ENCODE measurements around the gene CENPS.
A peak's percentile ranks its signal among the peaks of the same experiment; 100 is the strongest.
"Not testable (repeated sequence)": the region's sequence is repeated elsewhere in the genome, so short reads cannot be mapped to it uniquely, and the experiment has no call there.

The CENPS gene

DNA sequence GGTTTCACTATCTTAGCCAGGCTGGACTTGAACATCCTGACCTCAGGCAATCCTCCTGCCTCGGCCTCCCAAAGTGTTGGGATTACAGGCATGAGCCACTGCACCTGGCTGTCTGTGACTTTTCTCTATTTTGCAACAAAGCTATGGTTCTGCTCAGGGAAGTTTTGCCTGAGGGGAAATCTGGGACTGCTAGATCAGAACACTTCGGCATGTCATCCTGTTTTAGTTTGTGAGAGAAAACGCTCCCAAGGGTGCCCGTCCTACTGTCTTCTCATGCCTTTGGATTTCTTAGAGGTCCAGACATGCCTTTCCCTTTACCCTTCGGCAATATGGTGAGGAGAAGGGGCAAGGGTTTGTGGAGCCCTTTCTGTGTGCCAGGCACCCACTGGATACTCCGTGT is 14.0 kb downstream of the CENPS start:
- in situ Hi-C loops (cut with HindIII; ENCODE audit: low pct_ligation_motif_present, low pct_unique_long_range_greater_than_20kb, low sequenced_read_pairs) = no loop called here
- no peak for DNase-seq

DNA sequence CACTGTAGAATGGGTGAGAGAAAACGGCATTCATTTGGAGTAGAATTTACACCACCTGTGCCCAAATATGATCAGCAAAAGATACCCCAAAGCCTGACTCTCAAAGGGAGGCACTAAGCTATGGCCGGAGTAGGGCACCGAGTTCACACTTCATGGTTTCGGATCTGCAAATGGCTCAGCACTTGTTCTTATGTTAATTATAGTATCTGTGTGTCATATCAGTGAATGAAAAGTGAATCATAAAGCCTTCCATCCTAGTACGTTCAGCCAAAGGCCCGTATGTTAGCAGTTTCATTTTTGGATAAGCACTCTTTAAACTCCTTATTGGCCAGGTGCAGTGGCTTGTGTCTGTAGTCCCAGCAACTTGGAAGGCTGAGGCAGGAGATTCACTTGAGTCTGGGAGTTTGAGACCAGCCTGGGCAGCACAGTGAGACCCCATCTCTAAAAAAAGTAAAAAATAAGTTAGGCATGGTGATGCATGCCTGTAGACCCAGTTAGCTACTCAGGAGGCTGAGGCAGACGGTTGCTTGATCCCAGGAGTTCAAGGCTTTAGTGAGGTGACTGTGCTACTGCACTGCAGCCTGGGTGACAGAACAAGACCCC is 14.7 kb downstream of the CENPS start:
- in situ Hi-C loops (cut with HindIII; ENCODE audit: low pct_ligation_motif_present, low pct_unique_long_range_greater_than_20kb, low sequenced_read_pairs) = no loop called here
- no peak for DNase-seq

DNA sequence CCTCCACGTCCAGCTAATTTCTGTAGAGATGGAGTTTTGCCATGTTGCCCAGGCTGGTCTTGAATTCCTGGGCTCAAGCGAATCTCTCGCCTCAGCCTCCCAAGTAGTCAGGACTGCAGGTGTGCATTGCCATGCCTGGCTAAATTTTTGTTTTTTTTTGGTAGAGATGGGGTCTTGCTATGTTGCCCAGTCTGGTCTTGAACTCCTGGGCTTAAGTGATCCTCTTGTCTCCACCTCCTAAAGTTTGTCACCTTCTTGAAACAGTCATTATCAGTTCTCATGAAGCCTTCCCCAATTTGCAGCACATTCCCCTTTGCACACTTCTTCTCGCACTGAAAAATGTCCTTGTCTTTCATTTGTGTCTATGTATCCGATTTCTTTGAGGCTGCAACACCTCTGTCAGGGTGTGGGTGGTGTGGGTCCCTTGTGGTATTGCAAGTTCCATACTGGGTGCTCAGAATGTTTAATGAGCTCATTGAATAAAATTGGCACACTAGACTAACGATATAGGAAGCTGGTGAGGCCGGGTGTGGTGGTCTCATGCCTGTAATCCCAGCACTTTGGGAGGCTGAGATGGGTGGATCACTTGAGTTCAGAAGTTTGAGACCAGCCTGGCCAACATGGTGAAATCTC is 16.7 kb downstream of the CENPS start:
- in situ Hi-C loops (cut with HindIII; ENCODE audit: low pct_ligation_motif_present, low pct_unique_long_range_greater_than_20kb, low sequenced_read_pairs) = no loop called here
- no peak for DNase-seq

DNA sequence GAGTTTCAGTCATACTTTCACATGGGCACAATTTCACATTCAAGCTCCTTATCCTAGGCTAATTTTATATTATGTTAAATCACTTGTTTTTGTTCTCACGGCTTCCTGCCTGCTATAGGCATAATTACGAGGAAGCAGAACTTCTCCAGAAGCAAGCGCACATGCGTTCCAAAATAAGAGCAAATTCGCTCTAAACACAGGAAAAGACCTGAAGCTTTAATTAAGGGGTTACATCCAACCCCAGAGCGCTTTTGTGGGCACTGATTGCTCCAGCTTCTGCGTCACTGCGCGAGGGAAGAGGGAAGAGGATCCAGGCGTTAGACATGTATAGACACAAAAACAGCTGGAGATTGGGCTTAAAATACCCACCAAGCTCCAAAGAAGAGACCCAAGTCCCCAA is 19.5 kb downstream of the CENPS start, which contains the start of gene CORT:
CORT (plus strand) TSS at position 281 of the 400 bp plus-strand sequence. CDS start 193 bp downstream, outside the sequence.
- in situ Hi-C loops (cut with HindIII; ENCODE audit: low pct_ligation_motif_present, low pct_unique_long_range_greater_than_20kb, low sequenced_read_pairs) = no loop called here
- DNase-seq = no peak

DNA sequence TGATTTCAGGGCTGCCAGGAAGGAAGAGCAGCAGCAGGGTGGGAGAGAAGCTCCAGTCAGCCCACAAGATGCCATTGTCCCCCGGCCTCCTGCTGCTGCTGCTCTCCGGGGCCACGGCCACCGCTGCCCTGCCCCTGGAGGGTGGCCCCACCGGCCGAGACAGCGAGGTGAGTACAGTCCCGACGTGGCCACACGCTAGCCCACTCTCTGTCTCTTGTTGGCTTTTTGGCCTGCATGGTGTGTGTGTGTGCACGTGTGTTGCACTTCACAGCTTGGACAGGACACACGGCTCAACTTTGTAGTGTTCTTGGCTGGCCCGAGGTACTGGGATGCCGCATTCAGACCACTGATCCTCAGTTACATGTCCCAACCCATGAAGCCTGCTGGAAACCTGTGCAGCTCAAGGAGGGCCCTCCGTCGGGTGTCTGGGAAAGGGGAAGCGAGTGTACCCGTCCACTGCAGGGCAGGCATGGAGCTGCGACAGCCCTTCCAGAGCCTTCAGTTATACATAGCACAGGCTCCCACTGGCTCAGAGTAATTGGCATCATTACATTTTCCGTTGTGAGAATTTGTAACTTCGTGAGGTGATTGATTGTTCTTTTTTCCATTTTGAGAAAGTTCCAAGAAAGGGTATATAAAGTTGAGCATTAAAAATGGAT is 20.1 kb downstream of the CENPS start:
- in situ Hi-C loops (cut with HindIII; ENCODE audit: low pct_ligation_motif_present, low pct_unique_long_range_greater_than_20kb, low sequenced_read_pairs) = no loop called here
- DNase-seq = no peak

DNA sequence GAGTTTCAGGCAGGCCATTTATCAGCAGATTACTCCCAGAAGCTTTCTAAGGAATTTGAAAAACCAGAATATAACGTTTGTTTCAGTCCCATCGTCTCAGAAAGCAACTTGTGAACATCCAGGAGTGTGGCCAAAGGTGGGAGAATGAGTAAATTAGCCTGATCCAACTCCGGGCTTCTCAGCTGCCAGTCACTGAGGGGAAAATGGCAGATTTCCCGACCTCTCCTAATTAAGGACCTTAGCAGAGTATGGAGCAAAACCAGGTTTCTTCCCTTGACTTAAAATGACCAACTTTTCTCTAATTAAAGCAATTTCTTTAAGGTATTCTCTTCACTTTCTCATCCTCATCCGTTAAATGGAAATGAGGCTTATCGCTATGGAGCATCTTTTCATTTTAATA is 20.6 kb downstream of the CENPS start:
- in situ Hi-C loops (cut with HindIII; ENCODE audit: low pct_ligation_motif_present, low pct_unique_long_range_greater_than_20kb, low sequenced_read_pairs) = no loop called here

DNA sequence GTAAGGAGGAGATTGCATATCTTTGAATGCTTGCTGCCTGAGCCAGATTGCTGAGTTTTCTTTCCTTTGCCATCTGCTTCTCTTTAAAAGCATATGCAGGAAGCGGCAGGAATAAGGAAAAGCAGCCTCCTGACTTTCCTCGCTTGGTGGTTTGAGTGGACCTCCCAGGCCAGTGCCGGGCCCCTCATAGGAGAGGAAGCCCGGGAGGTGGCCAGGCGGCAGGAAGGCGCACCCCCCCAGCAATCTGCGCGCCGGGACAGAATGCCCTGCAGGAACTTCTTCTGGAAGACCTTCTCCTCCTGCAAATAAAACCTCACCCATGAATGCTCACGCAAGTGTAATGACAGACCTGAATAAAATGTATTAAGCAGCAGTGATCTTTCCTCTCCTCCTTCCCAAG is 21.1 kb downstream of the CENPS start:
- DNase-seq = no peak
- in situ Hi-C loops (cut with HindIII; ENCODE audit: low pct_ligation_motif_present, low pct_unique_long_range_greater_than_20kb, low sequenced_read_pairs) = no loop called here

More for the DNA sequence above, 20.6 kb downstream of the CENPS start:
- DNase-seq = no peak

DNA sequence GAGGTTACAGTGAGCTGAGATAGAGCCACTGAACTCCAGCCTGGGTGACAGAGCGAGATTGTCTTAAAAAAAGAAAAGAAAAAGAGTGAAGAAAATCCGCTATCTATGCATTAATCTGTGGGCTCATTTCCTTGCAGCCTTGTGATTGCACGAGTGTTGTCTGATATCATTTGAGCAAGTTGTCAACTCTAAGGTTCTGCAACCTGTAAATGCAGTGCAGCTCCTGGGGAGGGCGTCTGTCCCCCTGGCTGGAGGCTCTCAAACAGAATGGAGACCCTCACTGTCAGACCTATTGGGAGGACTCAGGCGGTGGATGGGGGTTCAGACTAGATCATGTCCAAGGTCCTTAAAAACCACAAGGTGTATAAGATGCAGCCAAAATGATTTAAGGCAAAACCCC is 25.8 kb downstream of the CENPS start:
- no peak for DNase-seq
- in situ Hi-C loops (cut with HindIII; ENCODE audit: low pct_ligation_motif_present, low pct_unique_long_range_greater_than_20kb, low sequenced_read_pairs) = no loop called here

DNA sequence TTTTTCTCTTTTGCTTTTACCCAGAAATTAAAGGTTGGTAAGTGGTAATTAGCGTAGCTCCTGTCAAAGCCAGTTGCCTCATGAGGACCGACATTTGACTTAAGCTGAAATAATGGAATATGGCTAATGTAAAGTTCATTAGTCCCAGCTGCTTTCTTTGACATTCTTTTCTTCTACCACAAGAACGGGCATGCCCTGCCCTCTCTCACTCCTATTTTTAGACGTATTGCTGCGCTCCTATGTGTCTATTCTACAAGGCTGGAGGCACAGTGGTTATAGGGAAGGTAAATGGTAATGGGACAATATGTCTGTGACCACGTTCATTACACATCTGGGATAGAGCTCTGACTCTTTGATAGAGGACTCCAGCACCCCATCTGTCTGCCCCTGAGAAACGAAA is 26.4 kb downstream of the CENPS start:
- DNase-seq = no peak
- in situ Hi-C loops (cut with HindIII; ENCODE audit: low pct_ligation_motif_present, low pct_unique_long_range_greater_than_20kb, low sequenced_read_pairs) = no loop called here

DNA sequence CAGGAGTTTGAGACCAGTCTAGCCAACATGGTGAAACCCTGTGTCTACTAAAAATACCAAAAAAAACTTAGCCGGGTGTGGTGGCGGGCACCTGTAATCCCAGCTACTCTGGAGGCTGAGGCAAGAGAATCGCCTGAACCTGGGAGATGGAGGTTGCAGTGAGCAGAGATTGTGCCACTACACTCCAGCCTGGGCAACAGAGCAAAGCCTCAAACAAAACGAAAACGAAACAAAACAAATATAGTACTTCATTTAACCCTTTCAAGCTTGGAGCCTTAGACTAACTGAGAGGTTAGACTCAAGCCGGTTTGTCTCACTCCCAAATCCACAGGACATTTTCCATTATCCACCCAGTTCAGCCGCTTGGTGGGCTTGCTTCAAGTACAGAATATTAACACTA is 27.2 kb downstream of the CENPS start:
- DNase-seq; in situ Hi-C loops (cut with HindIII; ENCODE audit: low pct_ligation_motif_present, low pct_unique_long_range_greater_than_20kb, low sequenced_read_pairs): not testable (repeated sequence)

DNA sequence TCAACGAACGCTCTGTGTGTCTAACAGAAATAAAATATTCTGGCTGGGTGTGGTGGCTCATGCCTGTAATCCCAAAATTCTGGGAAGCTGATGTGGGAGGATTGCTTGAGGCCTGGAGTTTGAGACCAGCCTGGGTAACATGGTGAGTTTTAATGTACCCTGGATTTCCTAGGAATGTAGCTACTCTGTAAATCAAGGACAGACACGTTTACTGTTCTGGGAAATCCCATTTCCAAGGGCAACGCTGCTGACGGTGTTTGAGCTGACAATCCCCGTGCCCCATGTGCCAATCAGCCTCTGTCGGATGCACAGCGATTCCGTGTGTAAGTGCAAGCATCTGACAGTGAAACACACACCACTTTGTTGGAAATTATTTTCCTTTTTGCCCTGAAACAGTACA is 27.6 kb downstream of the CENPS start:
- in situ Hi-C loops (cut with HindIII; ENCODE audit: low pct_ligation_motif_present, low pct_unique_long_range_greater_than_20kb, low sequenced_read_pairs) = no loop called here

DNA sequence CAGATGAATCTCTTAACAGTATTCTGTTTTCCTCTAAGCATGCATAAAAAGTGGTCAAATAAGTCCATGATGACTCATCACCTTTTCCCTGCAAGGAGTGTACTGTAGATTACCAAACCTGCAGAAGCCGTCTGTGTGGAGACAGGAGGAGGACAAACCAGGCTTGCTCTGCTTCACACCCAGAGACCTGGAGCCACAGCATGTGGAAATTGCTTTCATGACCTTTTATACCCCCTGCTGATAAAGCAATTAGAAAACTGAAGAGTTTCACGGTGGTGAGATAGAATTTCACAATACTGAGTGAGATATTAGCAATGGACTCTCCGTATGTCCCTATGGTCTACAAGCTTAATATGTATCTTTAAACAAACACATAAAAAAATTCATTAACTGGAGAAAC is 29.0 kb downstream of the CENPS start:
- in situ Hi-C loops (cut with HindIII; ENCODE audit: low pct_ligation_motif_present, low pct_unique_long_range_greater_than_20kb, low sequenced_read_pairs) = no loop called here
- DNase-seq = peak; percentile 72

More for the DNA sequence above, 27.6 kb downstream of the CENPS start:
- DNase-seq = no peak

DNA sequence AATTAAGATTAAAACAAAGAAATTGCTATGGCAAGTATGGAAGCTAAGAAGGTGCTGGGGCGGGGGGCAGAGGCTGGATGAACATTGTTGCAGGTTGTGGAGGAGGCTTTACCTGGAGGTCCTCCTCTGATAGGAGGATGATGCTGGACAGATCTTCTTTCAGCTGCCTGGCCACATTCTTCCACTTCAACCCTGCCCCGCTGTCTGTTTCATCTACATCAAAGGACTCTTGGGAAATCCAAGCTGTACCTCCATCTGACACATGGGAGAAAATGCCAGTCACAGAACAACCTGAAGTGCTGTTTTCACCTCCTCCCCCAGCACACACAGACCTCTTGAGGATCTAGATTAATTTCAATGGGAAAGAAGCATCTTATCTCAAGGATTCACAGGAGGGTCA is 36.8 kb downstream of the CENPS start:
- no peak for DNase-seq
- in situ Hi-C loops (cut with HindIII; ENCODE audit: low pct_ligation_motif_present, low pct_unique_long_range_greater_than_20kb, low sequenced_read_pairs) = no loop called here

DNA sequence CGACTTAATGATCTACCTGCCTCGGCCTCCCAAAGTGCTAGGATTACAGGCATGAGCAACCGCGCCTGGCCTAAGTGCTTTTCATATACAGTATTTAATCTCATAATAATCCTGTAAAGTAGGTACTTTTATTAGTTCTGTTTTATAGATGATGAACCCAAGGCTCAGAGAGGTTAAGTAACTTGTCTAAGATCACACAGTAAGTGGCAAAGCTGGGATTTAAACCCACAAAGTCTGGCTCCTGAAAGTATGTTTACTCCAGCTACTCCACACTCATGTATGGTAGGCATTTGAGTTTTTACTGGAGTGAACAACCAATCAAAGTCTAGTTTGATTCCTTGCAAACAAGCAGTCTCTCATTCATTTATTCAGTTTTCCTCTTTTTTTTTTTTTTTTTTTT is 39.8 kb downstream of the CENPS start:
- DNase-seq = no peak
- in situ Hi-C loops (cut with HindIII; ENCODE audit: low pct_ligation_motif_present, low pct_unique_long_range_greater_than_20kb, low sequenced_read_pairs) = no loop called here

DNA sequence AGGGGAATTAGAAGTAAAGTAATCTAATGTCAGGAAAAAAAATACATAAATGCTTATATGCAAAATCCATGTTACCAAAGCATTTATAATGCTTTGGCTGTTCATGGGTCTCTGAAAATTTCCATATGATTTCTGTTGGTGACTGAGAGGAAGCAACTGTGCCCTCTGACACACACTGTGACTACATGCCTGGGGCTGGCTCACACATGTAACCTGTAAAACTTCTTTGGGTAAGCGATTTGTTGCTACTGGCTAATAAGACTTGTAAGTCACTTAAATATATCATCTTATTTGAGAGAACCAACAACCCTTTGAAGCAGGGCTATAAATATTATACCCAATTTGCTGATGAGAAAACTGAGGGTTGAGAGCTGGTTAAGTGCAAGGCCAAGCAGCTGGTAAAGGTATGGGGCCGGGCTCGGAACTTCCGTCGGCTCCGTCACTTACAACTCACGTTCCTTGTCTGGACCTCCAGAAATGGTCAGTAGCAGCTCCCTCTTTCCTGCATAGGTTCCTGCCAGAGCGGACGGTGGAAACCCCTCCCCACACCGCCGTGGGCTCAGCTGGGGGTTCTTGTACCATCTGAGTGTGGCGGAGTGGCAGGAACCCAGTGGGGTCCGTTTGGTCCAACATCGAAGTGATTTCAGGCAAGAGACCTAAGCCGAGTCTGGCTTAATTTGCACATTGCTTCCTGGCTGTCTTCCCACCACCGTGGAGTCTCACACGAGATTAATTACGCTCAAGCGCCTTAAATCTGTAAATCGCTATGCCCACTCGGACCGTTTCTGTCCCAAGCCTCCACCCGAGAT is 41.4 kb downstream of the CENPS start:
- in situ Hi-C loops (cut with HindIII; ENCODE audit: low pct_ligation_motif_present, low pct_unique_long_range_greater_than_20kb, low sequenced_read_pairs) = no loop called here
- peak; percentile 31 for DNase-seq

DNA sequence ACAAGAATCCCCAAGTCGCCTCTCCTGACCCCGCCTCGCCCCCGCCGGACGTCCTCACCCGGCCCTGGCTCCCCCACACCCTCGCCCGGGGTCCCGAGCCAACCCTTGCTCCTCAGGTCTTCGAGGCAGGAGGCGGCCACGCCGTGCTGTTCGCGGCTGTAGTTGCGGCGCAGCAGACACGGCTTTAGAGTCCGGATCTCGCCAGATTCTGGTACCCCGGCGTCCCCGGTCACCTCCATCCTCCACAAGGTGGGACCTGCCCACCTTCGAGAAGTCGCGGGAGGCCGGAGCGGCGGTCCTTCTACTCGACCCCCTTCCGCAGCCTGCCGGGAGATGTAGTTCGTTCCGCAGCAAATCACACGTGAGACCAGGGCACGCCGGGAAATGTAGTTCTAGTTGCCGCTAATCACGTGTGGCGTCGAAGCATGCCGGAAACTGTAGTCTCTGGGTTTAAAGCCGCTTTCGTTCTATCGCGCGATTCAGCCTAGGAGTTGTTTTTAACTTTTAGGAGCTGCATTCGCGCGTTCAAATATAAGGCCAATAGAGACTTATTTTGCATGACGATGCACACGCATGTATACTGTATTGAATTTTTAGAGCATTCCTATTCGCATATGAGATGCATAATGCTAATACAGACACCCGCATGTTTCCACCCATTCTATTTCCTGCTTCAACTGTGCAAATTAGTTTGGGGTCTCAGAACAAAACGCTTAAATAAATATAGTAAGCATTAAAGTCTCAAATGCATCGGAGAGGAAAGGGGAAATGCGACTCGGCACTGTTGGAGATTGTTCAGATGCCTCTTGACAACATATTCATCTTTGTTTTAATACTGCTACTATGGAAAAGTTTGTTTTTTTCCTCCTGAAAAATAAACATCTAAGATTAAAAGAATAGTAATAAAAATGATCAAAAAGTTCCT is 42.2 kb downstream of the CENPS start, which contains the start of gene DFFA:
DFFA (minus strand) TSS at position 310 of the 925 bp plus-strand sequence; CDS start at position 239, 71 bp downstream.
- in situ Hi-C loops (cut with HindIII; ENCODE audit: low pct_ligation_motif_present, low pct_unique_long_range_greater_than_20kb, low sequenced_read_pairs) = no loop called here
- DNase-seq = peak; percentile 94

DNA sequence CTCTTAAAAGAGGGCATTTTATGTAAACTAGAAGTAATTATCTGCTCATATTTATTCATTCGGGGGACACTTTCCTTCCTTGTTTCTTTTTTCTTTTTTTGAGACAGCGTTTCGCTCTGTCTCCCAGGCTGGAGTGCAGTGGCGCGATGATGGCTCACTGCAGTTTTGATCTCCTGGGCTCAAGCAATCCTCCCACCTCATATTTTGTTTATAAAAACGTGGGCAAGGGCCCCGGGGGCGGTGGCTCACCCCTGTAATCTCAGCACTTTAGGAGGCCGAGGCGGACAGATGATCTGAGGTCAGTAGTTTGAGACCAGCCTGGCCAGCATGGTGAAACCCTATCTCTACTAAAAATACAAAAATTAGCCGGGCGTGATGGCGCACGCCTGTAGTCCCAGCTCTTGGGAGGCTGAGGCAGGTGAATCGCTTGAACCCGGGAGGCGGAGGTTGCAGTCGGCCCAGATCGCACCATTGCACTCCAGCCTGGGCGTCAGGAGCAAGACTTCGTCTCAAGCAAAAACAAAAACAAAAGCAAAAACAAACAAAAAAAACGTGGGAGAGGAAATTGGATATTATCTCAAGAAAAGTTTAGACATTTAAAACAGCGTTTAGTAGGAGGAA is 43.0 kb downstream of the CENPS start:
- in situ Hi-C loops (cut with HindIII; ENCODE audit: low pct_ligation_motif_present, low pct_unique_long_range_greater_than_20kb, low sequenced_read_pairs) = no loop called here
- DNase-seq = no peak

DNA sequence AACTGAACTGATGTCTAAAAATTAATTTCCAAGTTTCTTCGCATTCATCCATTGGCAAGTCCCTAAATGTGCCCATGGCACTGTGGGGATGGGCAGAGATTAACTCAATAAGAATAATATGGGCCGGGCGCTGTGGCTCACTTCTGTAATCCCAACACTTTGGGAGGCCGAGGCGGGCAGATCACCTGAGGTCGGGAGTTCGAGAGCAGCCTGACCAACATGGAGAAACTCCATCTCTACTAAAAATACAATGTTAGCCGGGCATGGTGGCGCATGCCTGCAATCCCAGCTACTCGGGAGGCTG is 44.0 kb downstream of the CENPS start:
- in situ Hi-C loops (cut with HindIII; ENCODE audit: low pct_ligation_motif_present, low pct_unique_long_range_greater_than_20kb, low sequenced_read_pairs); DNase-seq: not testable (repeated sequence)
